ENCODE measurements around the gene CSTA. TPM values are rescaled to one million over a fixed set of nuclear protein-coding genes. Genes with fewer than 3 reads are reported as not detected.

CSTA gene, protein sequence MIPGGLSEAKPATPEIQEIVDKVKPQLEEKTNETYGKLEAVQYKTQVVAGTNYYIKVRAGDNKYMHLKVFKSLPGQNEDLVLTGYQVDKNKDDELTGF
- 586 TPM for total RNA-seq (2013)
- 100 to 1,000 TPM; 211 to 582 (median 515) TPM for polyA plus RNA-seq
- 39.8 and 63.0 TPM in 2 replicates for polyA minus RNA-seq
- total RNA-seq, result 79.9 to 212 (median 152) reads per million in 11 experiments

DNA sequence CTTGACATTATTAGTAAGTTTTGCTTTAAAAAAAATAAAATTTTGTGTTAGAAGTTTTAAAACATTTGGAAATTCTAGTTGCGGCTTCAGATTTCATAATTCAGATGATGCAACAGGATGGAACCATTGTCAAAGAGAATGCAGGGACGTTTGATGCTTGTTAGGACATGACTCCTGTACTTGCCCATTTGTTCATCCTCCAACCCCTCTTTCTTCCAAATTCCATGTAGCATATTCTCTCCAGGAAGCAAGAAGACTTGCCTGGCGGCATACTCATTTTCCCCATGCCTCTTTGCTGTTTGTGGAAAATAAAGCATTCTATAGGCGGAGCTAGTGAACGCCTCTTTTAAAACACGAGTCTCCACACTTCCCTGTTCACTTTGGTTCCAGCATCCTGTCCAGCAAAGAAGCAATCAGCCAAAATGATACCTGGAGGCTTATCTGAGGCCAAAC lies at the start of gene CSTA:
CSTA (plus strand) TSS at position 378 of the 453 bp plus-strand sequence; CDS start at position 423, 45 bp downstream.
- Mint-ChIP-seq H3K27ac (peak within 1 kb of the TSS; percentile 89 to 96 (median 93)), H3K27me3 (ENCODE audit: low read depth in 3 of 3) (no peaks in the 10 kb centered on the region), H3K4me1 (peaks cover 58% of the 10 kb centered on the region), H3K9me3 (peaks cover 0 to 3% (median 0%) of the 10 kb centered on the region in 7 donors), H3K4me3 (peak within 1 kb of the TSS; percentile 83 to 95), H3K36me3 (peaks cover 6 to 11% of the 10 kb centered on the region in 2 donors)
- Histone ChIP-seq H3K4me3 (replicated peaks in 1 of 3; ENCODE audit: low read depth in 2 of 3, low read length in 3 of 3) (peak within 1 kb of the TSS; percentile 65 to 97 (median 95)), H3K4me1 (ENCODE audit: control insufficient read depth in 1 of 2, insufficient read depth in 2 of 2, low read length in 2 of 2) (peaks cover 25 to 50% of the 10 kb centered on the region in 2 donors), H3K27ac (ENCODE audit: low read depth in 1 of 2, low read length in 2 of 2) (peak within 1 kb of the TSS in 1 of 2 donors; percentile 83), H2AFZ (ENCODE audit: insufficient read depth, low read depth, low read length, poor library complexity, severe bottlenecking) (peak within 1 kb of the TSS; percentile 80), H3K79me2 (ENCODE audit: insufficient read depth, low read length) (peaks cover 51% of the 10 kb centered on the region), H3K36me3 (replicated peaks in 1 of 2; ENCODE audit: control insufficient read depth in 1 of 2, insufficient read depth in 2 of 2, low read length in 2 of 2) (peaks cover 3 to 4% of the 10 kb centered on the region in 2 donors), H3K4me2 (replicated peaks; ENCODE audit: extremely low read depth, low read length, poor library complexity, severe bottlenecking) (peak within 1 kb of the TSS; percentile 90), H3K27me3 (ENCODE audit: control insufficient read depth in 2 of 2, insufficient read depth in 2 of 2, low read length in 2 of 2) (no peaks in the 10 kb centered on the region), H3K9me3 (replicated peaks in 1 of 2; ENCODE audit: control insufficient read depth in 1 of 2, insufficient read depth in 1 of 2, low read length in 2 of 2) (no peaks in the 10 kb centered on the region), H3K9ac (ENCODE audit: insufficient read depth, low read length, poor library complexity, severe bottlenecking) (peak within 1 kb of the TSS; percentile 63), H4K20me1 (ENCODE audit: insufficient read depth, low read length) (peaks cover 31% of the 10 kb centered on the region)
- DNase-seq, result peak; percentile 67 to 75 (median 70)
- 8% methylated on average over 2 of the region's 6 CpGs for WGBS (ENCODE audit: insufficient coverage)
- TF ChIP-seq, protein P1, sequence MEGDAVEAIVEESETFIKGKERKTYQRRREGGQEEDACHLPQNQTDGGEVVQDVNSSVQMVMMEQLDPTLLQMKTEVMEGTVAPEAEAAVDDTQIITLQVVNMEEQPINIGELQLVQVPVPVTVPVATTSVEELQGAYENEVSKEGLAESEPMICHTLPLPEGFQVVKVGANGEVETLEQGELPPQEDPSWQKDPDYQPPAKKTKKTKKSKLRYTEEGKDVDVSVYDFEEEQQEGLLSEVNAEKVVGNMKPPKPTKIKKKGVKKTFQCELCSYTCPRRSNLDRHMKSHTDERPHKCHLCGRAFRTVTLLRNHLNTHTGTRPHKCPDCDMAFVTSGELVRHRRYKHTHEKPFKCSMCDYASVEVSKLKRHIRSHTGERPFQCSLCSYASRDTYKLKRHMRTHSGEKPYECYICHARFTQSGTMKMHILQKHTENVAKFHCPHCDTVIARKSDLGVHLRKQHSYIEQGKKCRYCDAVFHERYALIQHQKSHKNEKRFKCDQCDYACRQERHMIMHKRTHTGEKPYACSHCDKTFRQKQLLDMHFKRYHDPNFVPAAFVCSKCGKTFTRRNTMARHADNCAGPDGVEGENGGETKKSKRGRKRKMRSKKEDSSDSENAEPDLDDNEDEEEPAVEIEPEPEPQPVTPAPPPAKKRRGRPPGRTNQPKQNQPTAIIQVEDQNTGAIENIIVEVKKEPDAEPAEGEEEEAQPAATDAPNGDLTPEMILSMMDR (IDR thresholded peaks at IDR 0.05), result no peak
- intact Hi-C loops (cut with micrococcal nuclease), result no loop called here

DNA sequence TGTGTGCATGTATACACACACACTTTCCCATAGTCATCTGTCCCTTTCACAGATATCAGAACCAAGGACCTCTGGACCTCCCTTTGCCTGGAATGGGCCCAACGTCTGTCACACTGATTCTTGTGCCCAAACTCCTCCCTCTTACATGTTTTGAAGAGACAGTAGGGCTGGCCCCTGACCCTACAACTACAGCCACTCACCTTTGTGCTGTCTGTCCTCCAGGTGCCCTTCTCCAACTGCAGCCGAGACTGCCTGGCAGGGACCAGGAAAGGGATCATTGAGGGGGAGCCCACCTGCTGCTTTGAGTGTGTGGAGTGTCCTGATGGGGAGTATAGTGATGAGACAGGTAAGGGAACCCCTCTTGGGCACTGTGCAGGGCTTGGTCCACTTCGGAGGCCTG lies 43.2 kb upstream of the CSTA start:
- no peaks in the 10 kb centered on the region for H3K4me1 ChIP-seq (ENCODE audit: control insufficient read depth in 1 of 2, insufficient read depth in 2 of 2, low read length in 2 of 2)
- TF ChIP-seq, protein P1 (IDR thresholded peaks at IDR 0.05), result no peak
- H3K27me3 Mint-ChIP-seq (ENCODE audit: low read depth in 3 of 3), result peaks cover 0 to 4% (median 1%) of the 10 kb centered on the region in 3 donors
- no peak overlapping the region for H3K4me2 ChIP-seq (replicated peaks; ENCODE audit: extremely low read depth, low read length, poor library complexity, severe bottlenecking)
- intact Hi-C loops (cut with micrococcal nuclease), result no loop called here
- 100% methylated on average over 1 of the region's 3 CpGs for WGBS (ENCODE audit: insufficient coverage)
- H3K9me3 ChIP-seq (replicated peaks in 1 of 2; ENCODE audit: control insufficient read depth in 1 of 2, insufficient read depth in 1 of 2, low read length in 2 of 2), result no peaks in the 10 kb centered on the region
- H3K9me3 Mint-ChIP-seq, result peaks cover 0 to 5% (median 2%) of the 10 kb centered on the region in 7 donors
- H3K36me3 ChIP-seq (replicated peaks in 1 of 2; ENCODE audit: control insufficient read depth in 1 of 2, insufficient read depth in 2 of 2, low read length in 2 of 2), result no peaks in the 10 kb centered on the region
- DNase-seq, result no peak
- H3K27ac Mint-ChIP-seq, result no peak overlapping the region
- H3K36me3 Mint-ChIP-seq, result no peaks in the 10 kb centered on the region
- no peak overlapping the region for H3K27ac ChIP-seq (ENCODE audit: low read depth in 1 of 2, low read length in 2 of 2)
- H3K4me1 Mint-ChIP-seq, result peaks cover 2% of the 10 kb centered on the region
- H3K4me3 Mint-ChIP-seq, result no peak overlapping the region
- no peaks in the 10 kb centered on the region for H3K27me3 ChIP-seq (ENCODE audit: control insufficient read depth in 2 of 2, insufficient read depth in 2 of 2, low read length in 2 of 2)
- no peaks in the 10 kb centered on the region for H3K79me2 ChIP-seq (ENCODE audit: insufficient read depth, low read length)
- H2AFZ ChIP-seq (ENCODE audit: insufficient read depth, low read depth, low read length, poor library complexity, severe bottlenecking), result no peak overlapping the region
- no peak overlapping the region for H3K4me3 ChIP-seq (replicated peaks in 1 of 3; ENCODE audit: low read depth in 2 of 3, low read length in 3 of 3)
- no peak overlapping the region for H3K9ac ChIP-seq (ENCODE audit: insufficient read depth, low read length, poor library complexity, severe bottlenecking)
- no peaks in the 10 kb centered on the region for H4K20me1 ChIP-seq (ENCODE audit: insufficient read depth, low read length)

Measured in CD14-positive monocyte (primary cell).